ENCODE measurements around the gene UBA3.

UBA3 gene

GRCh38 chr3:69059688-69060087 is 20.5 kb downstream of the UBA3 start:
- Histone ChIP-seq H3K4me1 (ENCODE audit: insufficient read depth, low read length) (no peaks in the 10 kb centered on the region), H3K9ac (ENCODE audit: low read length) (no peak overlapping the region), H3K36me3 (ENCODE audit: insufficient read depth, low read length) (peaks cover 44% of the 10 kb centered on the region), H3K9me3 (ENCODE audit: low read length) (no peaks in the 10 kb centered on the region), H3K27ac (ENCODE audit: low read depth, low read length) (no peak overlapping the region), H3K4me3 (ENCODE audit: low read depth in 1 of 2, low read length in 2 of 2) (no peak overlapping the region), H3K27me3 (ENCODE audit: control insufficient read depth in 1 of 2, insufficient read depth in 2 of 2, low read length in 2 of 2) (no peaks in the 10 kb centered on the region)

GRCh38 chr3:69058947-69059224 is 21.3 kb downstream of the UBA3 start:
- H3K9me3 ChIP-seq (ENCODE audit: low read length), result no peaks in the 10 kb centered on the region
- H3K4me3 ChIP-seq (ENCODE audit: low read depth in 1 of 2, low read length in 2 of 2), result no peak overlapping the region
- H3K27me3 ChIP-seq (ENCODE audit: control insufficient read depth in 1 of 2, insufficient read depth in 2 of 2, low read length in 2 of 2), result no peaks in the 10 kb centered on the region
- no peak overlapping the region for H3K27ac ChIP-seq (ENCODE audit: low read depth, low read length)
- H3K4me1 ChIP-seq (ENCODE audit: insufficient read depth, low read length), result no peaks in the 10 kb centered on the region
- H3K9ac ChIP-seq (ENCODE audit: low read length), result no peak overlapping the region
- H3K36me3 ChIP-seq (ENCODE audit: insufficient read depth, low read length), result peaks cover 46% of the 10 kb centered on the region

- no peaks in the 10 kb centered on the region for H3K9me3 ChIP-seq (ENCODE audit: low read length)
- no peaks in the 10 kb centered on the region for H3K27me3 ChIP-seq (ENCODE audit: control insufficient read depth in 1 of 2, insufficient read depth in 2 of 2, low read length in 2 of 2)
- H3K27ac ChIP-seq (ENCODE audit: low read depth, low read length), result no peak overlapping the region
- H3K4me3 ChIP-seq (ENCODE audit: low read depth in 1 of 2, low read length in 2 of 2), result no peak overlapping the region
- H3K36me3 ChIP-seq (ENCODE audit: insufficient read depth, low read length), result peaks cover 46% of the 10 kb centered on the region
- no peak overlapping the region for H3K9ac ChIP-seq (ENCODE audit: low read length)
- no peaks in the 10 kb centered on the region for H3K4me1 ChIP-seq (ENCODE audit: insufficient read depth, low read length)
Observed at GRCh38 chr3:69058180-69058946, 21.8 kb downstream of the UBA3 start.

- H3K27ac ChIP-seq (ENCODE audit: low read depth, low read length), result peak overlapping the region; percentile 94
- peak overlapping the region; percentile 79 to 92 for H3K4me3 ChIP-seq (ENCODE audit: low read depth in 1 of 2, low read length in 2 of 2)
- H3K27me3 ChIP-seq (ENCODE audit: control insufficient read depth in 1 of 2, insufficient read depth in 2 of 2, low read length in 2 of 2), result no peaks in the 10 kb centered on the region
- H3K36me3 ChIP-seq (ENCODE audit: insufficient read depth, low read length), result peaks cover 12% of the 10 kb centered on the region
- H3K4me1 ChIP-seq (ENCODE audit: insufficient read depth, low read length), result peaks cover 21% of the 10 kb centered on the region
- peak overlapping the region; percentile 97 for H3K9ac ChIP-seq (ENCODE audit: low read length)
- H3K9me3 ChIP-seq (ENCODE audit: low read length), result no peaks in the 10 kb centered on the region
Observed at GRCh38 chr3:69052472-69052898, 27.7 kb downstream of the UBA3 start.

- Histone ChIP-seq H3K4me3 (ENCODE audit: low read depth in 1 of 2, low read length in 2 of 2) (peak within 1 kb of the TSS; percentile 79 to 92), H3K4me1 (ENCODE audit: insufficient read depth, low read length) (peaks cover 21% of the 10 kb centered on the region), H3K9me3 (ENCODE audit: low read length) (no peaks in the 10 kb centered on the region), H3K27ac (ENCODE audit: low read depth, low read length) (peak within 1 kb of the TSS; percentile 94), H3K36me3 (ENCODE audit: insufficient read depth, low read length) (peaks cover 13% of the 10 kb centered on the region), H3K9ac (ENCODE audit: low read length) (peak within 1 kb of the TSS; percentile 97), H3K27me3 (ENCODE audit: control insufficient read depth in 1 of 2, insufficient read depth in 2 of 2, low read length in 2 of 2) (no peaks in the 10 kb centered on the region)
Observed at GRCh38 chr3:69051756-69052471, 28.3 kb downstream of the UBA3 start, which contains the start of gene TMF1. TSS of gene TMF1 (minus strand) at chr3:69052333. CDS start at chr3:69052086, 247 bp downstream.

GRCh38 chr3:69048990-69049389 is 31.2 kb downstream of the UBA3 start:
- Histone ChIP-seq H3K9me3 (ENCODE audit: low read length) (no peaks in the 10 kb centered on the region), H3K36me3 (ENCODE audit: insufficient read depth, low read length) (peaks cover 23% of the 10 kb centered on the region), H3K4me1 (ENCODE audit: insufficient read depth, low read length) (peaks cover 21% of the 10 kb centered on the region)

DNA sequence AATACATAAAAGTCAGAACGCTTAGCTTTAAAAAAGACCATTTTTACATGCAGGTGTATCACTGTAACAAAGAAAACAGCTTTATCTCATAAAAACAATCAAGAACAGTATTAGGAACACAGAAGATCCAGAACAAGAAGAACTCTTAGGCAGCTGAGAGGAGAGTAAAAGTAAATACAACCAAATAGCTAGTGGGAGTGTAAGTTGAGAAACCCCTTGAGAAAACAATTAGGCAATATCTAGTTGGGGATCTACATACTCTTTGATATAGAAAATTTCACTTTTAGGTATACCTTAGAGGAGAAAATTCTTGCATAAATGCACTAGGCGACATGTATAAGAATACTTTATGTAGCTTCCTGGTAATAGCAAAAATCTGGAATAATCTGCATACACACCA is 35.6 kb downstream of the UBA3 start:
- no peak overlapping the region for H3K9ac ChIP-seq (ENCODE audit: low read length)
- no peaks in the 10 kb centered on the region for H3K9me3 ChIP-seq (ENCODE audit: low read length)
- peaks cover 5% of the 10 kb centered on the region for H3K4me1 ChIP-seq (ENCODE audit: insufficient read depth, low read length)
- peaks cover 46% of the 10 kb centered on the region for H3K36me3 ChIP-seq (ENCODE audit: insufficient read depth, low read length)
- no peak overlapping the region for H3K4me3 ChIP-seq (ENCODE audit: low read depth in 1 of 2, low read length in 2 of 2)
- no peaks in the 10 kb centered on the region for H3K27me3 ChIP-seq (ENCODE audit: control insufficient read depth in 1 of 2, insufficient read depth in 2 of 2, low read length in 2 of 2)
- H3K27ac ChIP-seq (ENCODE audit: low read depth, low read length), result no peak overlapping the region

More at GRCh38 chr3:69048990-69049389, 31.2 kb downstream of the UBA3 start:
- Histone ChIP-seq H3K9ac (ENCODE audit: low read length) (no peak overlapping the region), H3K27ac (ENCODE audit: low read depth, low read length) (no peak overlapping the region), H3K4me3 (ENCODE audit: low read depth in 1 of 2, low read length in 2 of 2) (no peak overlapping the region), H3K27me3 (ENCODE audit: control insufficient read depth in 1 of 2, insufficient read depth in 2 of 2, low read length in 2 of 2) (no peaks in the 10 kb centered on the region)

DNA sequence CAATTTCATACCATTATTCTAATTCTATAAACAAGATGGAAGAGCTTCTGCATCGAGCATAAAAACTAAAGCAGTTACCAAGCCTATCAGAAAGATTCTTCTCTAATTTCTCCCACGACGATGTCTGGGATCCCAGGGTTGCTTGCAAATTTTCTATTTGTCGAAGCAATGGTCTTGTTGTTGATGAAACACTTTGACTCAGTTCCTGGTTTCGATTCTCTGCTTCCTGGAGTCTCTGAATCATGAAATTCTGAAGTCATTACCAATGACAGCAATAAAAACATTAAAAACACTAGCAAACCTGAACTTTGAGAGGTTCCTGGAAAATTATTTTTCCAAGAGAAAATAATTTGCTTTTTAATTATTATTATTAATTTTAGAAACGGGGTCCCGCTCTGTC is 46.7 kb downstream of the UBA3 start:
- no peak overlapping the region for H3K9ac ChIP-seq (ENCODE audit: low read length)
- H3K4me3 ChIP-seq (ENCODE audit: low read depth in 1 of 2, low read length in 2 of 2), result no peak overlapping the region
- no peaks in the 10 kb centered on the region for H3K27me3 ChIP-seq (ENCODE audit: control insufficient read depth in 1 of 2, insufficient read depth in 2 of 2, low read length in 2 of 2)
- no peaks in the 10 kb centered on the region for H3K9me3 ChIP-seq (ENCODE audit: low read length)
- peaks cover 49% of the 10 kb centered on the region for H3K36me3 ChIP-seq (ENCODE audit: insufficient read depth, low read length)
- no peak overlapping the region for H3K27ac ChIP-seq (ENCODE audit: low read depth, low read length)
- no peaks in the 10 kb centered on the region for H3K4me1 ChIP-seq (ENCODE audit: insufficient read depth, low read length)

DNA sequence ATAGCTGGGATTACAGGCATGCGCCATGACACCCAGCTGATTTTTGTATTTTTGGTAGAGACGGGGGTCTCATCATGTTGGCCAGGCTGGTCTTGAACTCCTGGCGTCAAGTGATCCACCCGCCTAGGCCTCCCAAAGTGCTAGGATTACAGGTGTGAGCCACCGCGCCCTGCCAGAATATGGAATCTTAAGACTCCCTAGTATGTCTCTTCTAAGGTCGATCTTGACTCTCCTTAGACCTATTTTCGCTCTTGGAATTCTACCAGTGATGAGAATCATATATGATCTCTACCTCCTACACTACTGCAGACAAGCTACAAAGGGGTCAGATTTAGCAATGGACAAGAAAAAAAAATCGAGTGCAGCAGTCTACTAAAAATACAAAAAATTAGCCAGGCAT is 47.4 kb downstream of the UBA3 start:
- Histone ChIP-seq H3K9ac (ENCODE audit: low read length) (no peak overlapping the region), H3K36me3 (ENCODE audit: insufficient read depth, low read length) (peaks cover 49% of the 10 kb centered on the region)

DNA sequence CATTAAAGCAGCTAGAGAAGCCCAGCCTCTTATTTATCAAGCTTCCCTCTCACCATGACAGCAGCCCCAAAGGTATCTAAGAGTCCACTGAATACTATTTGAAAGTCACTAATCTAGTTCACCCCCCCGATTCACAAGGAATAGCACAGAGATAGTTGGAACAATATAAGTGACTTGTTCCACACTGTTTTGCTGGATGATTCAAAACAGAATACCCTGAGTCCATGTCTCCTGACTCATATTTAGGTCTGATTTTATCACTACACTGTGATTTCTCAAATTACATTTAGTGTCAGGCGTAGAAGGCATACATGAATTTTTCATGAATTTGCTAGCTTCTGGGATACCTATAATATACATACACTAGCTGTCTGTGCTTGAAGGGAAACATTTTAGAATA is 48.0 kb downstream of the UBA3 start:
- Histone ChIP-seq H3K4me1 (ENCODE audit: insufficient read depth, low read length) (no peaks in the 10 kb centered on the region), H3K4me3 (ENCODE audit: low read depth in 1 of 2, low read length in 2 of 2) (no peak overlapping the region), H3K9ac (ENCODE audit: low read length) (no peak overlapping the region), H3K36me3 (ENCODE audit: insufficient read depth, low read length) (peaks cover 52% of the 10 kb centered on the region), H3K27me3 (ENCODE audit: control insufficient read depth in 1 of 2, insufficient read depth in 2 of 2, low read length in 2 of 2) (no peaks in the 10 kb centered on the region), H3K9me3 (ENCODE audit: low read length) (no peaks in the 10 kb centered on the region), H3K27ac (ENCODE audit: low read depth, low read length) (no peak overlapping the region)

More for the DNA sequence above, 47.4 kb downstream of the UBA3 start:
- Histone ChIP-seq H3K4me1 (ENCODE audit: insufficient read depth, low read length) (no peaks in the 10 kb centered on the region), H3K27ac (ENCODE audit: low read depth, low read length) (no peak overlapping the region), H3K4me3 (ENCODE audit: low read depth in 1 of 2, low read length in 2 of 2) (no peak overlapping the region), H3K27me3 (ENCODE audit: control insufficient read depth in 1 of 2, insufficient read depth in 2 of 2, low read length in 2 of 2) (no peaks in the 10 kb centered on the region), H3K9me3 (ENCODE audit: low read length) (no peaks in the 10 kb centered on the region)

DNA sequence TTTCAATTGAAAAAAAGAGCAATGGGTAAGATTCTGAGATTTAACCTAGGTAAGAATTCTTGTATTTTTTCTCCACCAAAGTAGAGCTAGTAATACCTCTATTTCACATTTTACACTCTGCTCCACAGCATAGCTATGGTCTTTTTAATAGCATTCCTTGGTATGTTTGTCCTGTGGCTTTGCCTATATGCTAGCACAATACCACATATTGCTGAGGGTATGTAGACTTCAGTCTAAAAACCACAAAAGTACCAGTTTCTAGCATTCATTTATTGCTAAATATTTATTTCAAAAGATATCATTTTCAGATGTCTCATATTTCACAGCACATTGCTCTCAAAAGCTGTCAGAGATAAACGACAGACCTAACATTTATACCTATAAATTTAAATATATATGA is 48.5 kb downstream of the UBA3 start:
- Histone ChIP-seq H3K36me3 (ENCODE audit: insufficient read depth, low read length) (peaks cover 54% of the 10 kb centered on the region), H3K27ac (ENCODE audit: low read depth, low read length) (no peak overlapping the region), H3K4me1 (ENCODE audit: insufficient read depth, low read length) (no peaks in the 10 kb centered on the region), H3K9me3 (ENCODE audit: low read length) (no peaks in the 10 kb centered on the region), H3K27me3 (ENCODE audit: control insufficient read depth in 1 of 2, insufficient read depth in 2 of 2, low read length in 2 of 2) (no peaks in the 10 kb centered on the region), H3K9ac (ENCODE audit: low read length) (no peak overlapping the region), H3K4me3 (ENCODE audit: low read depth in 1 of 2, low read length in 2 of 2) (no peak overlapping the region)

Measured in muscle layer of colon (tissue), 2 donors.